ENCODE results near the gene MAP3K5.

DNA sequence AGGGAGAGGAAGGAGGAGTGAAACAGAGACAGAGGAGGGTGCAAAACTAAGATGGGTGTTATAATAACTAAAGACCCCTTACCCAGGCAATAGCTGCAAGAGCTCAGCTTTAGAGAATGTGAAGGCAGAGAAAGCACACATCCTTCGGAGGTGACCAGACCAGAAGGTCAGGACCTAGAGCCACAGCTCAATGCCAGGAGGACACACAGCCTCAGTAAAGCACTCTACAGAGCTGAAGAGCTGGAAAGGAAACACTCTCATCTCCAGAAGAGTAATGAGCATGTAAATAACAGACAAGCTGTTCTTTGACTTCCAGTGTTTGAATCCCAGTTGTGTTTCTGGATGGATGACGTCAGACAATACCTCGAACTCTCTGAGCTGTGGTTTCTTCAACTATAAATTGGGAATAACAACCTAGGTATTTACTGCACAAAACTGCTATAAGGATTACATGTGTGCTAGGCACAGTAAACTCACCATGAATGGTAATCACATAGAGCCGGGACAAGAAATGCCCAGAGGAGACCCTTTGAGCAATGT is 63.2 kb downstream of the MAP3K5 start:
- TF ChIP-seq, protein P1, sequence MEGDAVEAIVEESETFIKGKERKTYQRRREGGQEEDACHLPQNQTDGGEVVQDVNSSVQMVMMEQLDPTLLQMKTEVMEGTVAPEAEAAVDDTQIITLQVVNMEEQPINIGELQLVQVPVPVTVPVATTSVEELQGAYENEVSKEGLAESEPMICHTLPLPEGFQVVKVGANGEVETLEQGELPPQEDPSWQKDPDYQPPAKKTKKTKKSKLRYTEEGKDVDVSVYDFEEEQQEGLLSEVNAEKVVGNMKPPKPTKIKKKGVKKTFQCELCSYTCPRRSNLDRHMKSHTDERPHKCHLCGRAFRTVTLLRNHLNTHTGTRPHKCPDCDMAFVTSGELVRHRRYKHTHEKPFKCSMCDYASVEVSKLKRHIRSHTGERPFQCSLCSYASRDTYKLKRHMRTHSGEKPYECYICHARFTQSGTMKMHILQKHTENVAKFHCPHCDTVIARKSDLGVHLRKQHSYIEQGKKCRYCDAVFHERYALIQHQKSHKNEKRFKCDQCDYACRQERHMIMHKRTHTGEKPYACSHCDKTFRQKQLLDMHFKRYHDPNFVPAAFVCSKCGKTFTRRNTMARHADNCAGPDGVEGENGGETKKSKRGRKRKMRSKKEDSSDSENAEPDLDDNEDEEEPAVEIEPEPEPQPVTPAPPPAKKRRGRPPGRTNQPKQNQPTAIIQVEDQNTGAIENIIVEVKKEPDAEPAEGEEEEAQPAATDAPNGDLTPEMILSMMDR (IDR thresholded peaks at IDR 0.05; ENCODE audit: extremely low read depth in 1 of 2, insufficient read depth in 1 of 2, low read depth in 1 of 2, low read length in 2 of 2): no peak
- no peak for TF ChIP-seq EZH2 (IDR thresholded peaks at IDR 0.05; ENCODE audit: borderline replicate concordance, low read depth, low read length, severe bottlenecking)
- TF ChIP-seq POLR2AphosphoS5 (IDR thresholded peaks at IDR 0.05; ENCODE audit: insufficient read depth, low read depth, low read length): no peak
- TF ChIP-seq POLR2A (IDR thresholded peaks at IDR 0.05; ENCODE audit: low read depth, low read length): no peak
- no peak for TF ChIP-seq MYC (IDR thresholded peaks at IDR 0.05; ENCODE audit: low read depth, low read length)
- no peak for TF ChIP-seq JUN (IDR thresholded peaks at IDR 0.05; ENCODE audit: borderline replicate concordance, insufficient read depth, insufficient read length, low read depth)
- TF ChIP-seq, protein P2, sequence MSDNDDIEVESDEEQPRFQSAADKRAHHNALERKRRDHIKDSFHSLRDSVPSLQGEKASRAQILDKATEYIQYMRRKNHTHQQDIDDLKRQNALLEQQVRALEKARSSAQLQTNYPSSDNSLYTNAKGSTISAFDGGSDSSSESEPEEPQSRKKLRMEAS (IDR thresholded peaks at IDR 0.05; ENCODE audit: insufficient read depth, insufficient read length): no peak
- TF ChIP-seq FOS (IDR thresholded peaks at IDR 0.05; ENCODE audit: borderline replicate concordance, insufficient read depth, low read length): no peak
- TF ChIP-seq GATA2 (IDR thresholded peaks at IDR 0.05; ENCODE audit: insufficient read depth, insufficient read length, low read depth, low read length): no peak

Data from endothelial cell of umbilical vein (primary cell).